A549 (cell line): ENCODE data around the gene PEA15. TPM values are rescaled to one million over a fixed set of nuclear protein-coding genes. Genes with fewer than 3 reads are reported as not detected.

Experiments used
- CBX2 ChIP-seq: fragments of 200-600 bp; sonication (generic); IDR thresholded peaks from 2 replicates; pipeline ENCODE4 v1.6.1; 2016; ENCODE audit warnings: low read depth, mild to moderate bottlenecking, borderline replicate concordance
- CEBPB ChIP-seq, 2 experiments: fragments of >200 bp in 1 of 2; sonication (Bioruptor Twin) in 1 of 2; formaldehyde crosslinking in 1 of 2; IDR thresholded peaks; 2 replicates each; pipeline ENCODE4 v1.6.1; 2012 to 2016
- CHD2 ChIP-seq: fragments of 150-350 bp; IDR thresholded peaks from 2 replicates; pipeline ENCODE4 v1.6.1; 2014; ENCODE audit warnings: low read length; ENCODE audit not compliant: partially characterized antibody
- CHD4 ChIP-seq: fragments of 200-600 bp; sonication (generic); IDR thresholded peaks from 2 replicates; pipeline ENCODE4 v1.6.1; 2016; ENCODE audit warnings: antibody characterized with exemption, mild to moderate bottlenecking, borderline replicate concordance
- EP300 ChIP-seq, 2 experiments: fragments of >200 bp; sonication (Bioruptor Twin); formaldehyde crosslinking; IDR thresholded peaks; 2 replicates in 1 of 2; 3 replicates in 1 of 2; pipeline ENCODE4 v1.6.1; 2016 to 2017
- FOSL2 ChIP-seq, 2 experiments: fragments of 450-650 bp in 1 of 2; fragments of >200 bp in 1 of 2; sonication (Bioruptor Twin) in 1 of 2; formaldehyde crosslinking; IDR thresholded peaks; 2 replicates each; pipeline versions ENCODE4 v1.5.0 to v1.6.1; 2016 to 2020; ENCODE audit warnings: mild to moderate bottlenecking in 1 of 2, moderate library complexity in 1 of 2
- HEYL ChIP-seq: fragments of 250-450 bp; sonication (Bioruptor Pico); IDR thresholded peaks from 2 replicates; pipeline ENCODE4 v1.8.0; 2021; ENCODE audit warnings: mild to moderate bottlenecking, moderate library complexity
- HOXA7 ChIP-seq: fragments of 250-450 bp; sonication (Bioruptor Pico); IDR thresholded peaks from 2 replicates; pipeline ENCODE4 v1.5.0; 2020; ENCODE audit warnings: mild to moderate bottlenecking, moderate library complexity
- HOXB5 ChIP-seq: fragments of 250-450 bp; sonication (Bioruptor Pico); IDR thresholded peaks from 2 replicates; pipeline ENCODE4 v1.5.0; 2020; ENCODE audit warnings: mild to moderate bottlenecking, moderate library complexity
- KDM1A ChIP-seq: fragments of 200-600 bp; sonication (generic); IDR thresholded peaks from 2 replicates; pipeline ENCODE4 v1.6.1; 2016; ENCODE audit warnings: low read depth, mild to moderate bottlenecking
- KDM5A ChIP-seq: fragments of 200-600 bp; sonication (generic); IDR thresholded peaks from 2 replicates; pipeline ENCODE4 v1.6.1; 2016; ENCODE audit warnings: antibody characterized with exemption, mild to moderate bottlenecking
- NR3C1 ChIP-seq: fragments of >200 bp; sonication (Bioruptor Twin); formaldehyde crosslinking; IDR thresholded peaks from 3 replicates; pipeline ENCODE4 v1.6.1; 2017
- POLR2AphosphoS2 ChIP-seq: conservative IDR thresholded peaks from 2 replicates; pipeline ENCODE4 v1.6.1; 2012; ENCODE audit warnings: low read length, improper control_type of control experiment, inconsistent platforms
- TFCP2L1 ChIP-seq: fragments of 250-450 bp; sonication (Bioruptor Pico); IDR thresholded peaks from 2 replicates; pipeline ENCODE4 v1.5.0; 2021; ENCODE audit warnings: mild to moderate bottlenecking
- ZC3H11A ChIP-seq: fragments of 450-650 bp; IDR thresholded peaks from 2 replicates; pipeline ENCODE4 v1.6.1; 2014; ENCODE audit warnings: antibody characterized with exemption, mild to moderate bottlenecking
- polyA plus RNA-seq, 4 experiments: library from polyadenylated mRNA; depleted of rRNA in 3 of 4; stranded (reverse); fragments of >200 nt; fragmentation: RNase III in 1 of 4; extraction: RNeasy Plus Mini Kit Qiagen cat#74134 plus additional on column Dnase treatment in 1 of 4; gene quantifications; 2 replicates in 3 of 4; 3 replicates in 1 of 4; pipeline ENCODE4 v1.2.3, GENCODE V29; 2011 to 2017
- TF ChIP-seq, protein P1 (sequence below): fragments of 450-650 bp; IDR thresholded peaks from 2 replicates; pipeline ENCODE4 v1.6.1; 2014; ENCODE audit warnings: antibody characterized with exemption
- TF ChIP-seq, protein P2 (sequence below): fragments of >200 bp; sonication (Bioruptor Twin); formaldehyde crosslinking; IDR thresholded peaks from 3 replicates; pipeline ENCODE4 v1.5.1; 2016
- TF ChIP-seq, protein P3 (sequence below): fragments of >200 bp; sonication (Bioruptor Twin); formaldehyde crosslinking; IDR thresholded peaks from 2 replicates; pipeline ENCODE4 v1.6.1; 2016
- TF ChIP-seq, protein P4 (sequence below): fragments of >200 bp; sonication (Bioruptor Twin); formaldehyde crosslinking; IDR thresholded peaks from 3 replicates; pipeline ENCODE4 v1.6.1; 2016
- TF ChIP-seq, protein P5 (sequence below): IDR thresholded peaks from 2 replicates; pipeline ENCODE4 v1.6.1; 2012; ENCODE audit warnings: low read depth, borderline replicate concordance
- TF ChIP-seq, protein P6 (sequence below): fragments of 250-450 bp; sonication (Bioruptor Pico); IDR thresholded peaks from 2 replicates; pipeline ENCODE4 v1.5.0; 2021; ENCODE audit warnings: mild to moderate bottlenecking, moderate library complexity, borderline replicate concordance

PEA15 gene
- polyA plus RNA-seq, 2 of the 4 experiments (the other 2 are of a cell fraction), result 115 to 136 TPM

DNA sequence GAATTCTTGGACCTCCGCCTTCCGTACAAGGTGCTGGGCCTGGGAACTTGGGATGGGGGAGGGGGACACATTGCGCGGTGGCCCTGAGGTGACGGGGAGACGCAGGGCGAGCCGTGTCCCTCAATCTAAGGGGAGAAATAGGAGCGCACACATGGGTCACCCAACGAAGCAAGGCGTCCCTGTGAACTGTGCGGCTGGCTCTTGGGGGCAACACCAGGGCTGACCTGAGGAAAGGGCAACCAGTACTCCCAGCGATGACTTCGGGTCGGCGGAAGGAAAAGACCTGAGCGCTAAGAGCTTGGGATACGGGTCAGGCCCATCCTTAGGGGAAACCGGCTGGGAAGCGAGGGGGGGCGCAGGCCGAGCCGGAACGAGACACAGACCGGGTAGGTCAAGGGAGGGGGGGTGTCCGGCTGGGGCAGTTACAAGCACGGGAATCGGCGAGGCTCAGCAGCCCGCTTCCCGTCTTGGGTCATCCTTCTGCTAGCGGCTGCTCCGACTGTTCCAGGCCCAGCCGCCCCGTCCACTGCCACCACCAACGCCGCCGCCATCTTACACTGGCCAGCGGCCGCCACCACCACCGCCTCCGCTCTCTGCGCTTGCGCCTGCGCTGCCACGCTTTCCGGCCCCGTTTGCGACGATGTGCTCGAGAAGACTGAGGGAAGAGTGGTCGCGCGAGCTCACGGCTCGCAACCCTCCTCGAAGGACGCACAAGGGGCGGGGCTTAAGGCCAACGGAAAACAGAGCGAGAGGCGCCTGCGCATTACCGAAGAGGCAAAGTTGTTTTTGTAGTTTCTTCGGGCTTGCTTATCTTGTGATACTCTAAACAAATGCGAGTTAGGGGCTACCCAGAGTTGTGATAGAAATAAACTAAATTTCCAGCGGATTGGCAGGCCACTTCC, 57.0 kb downstream of the PEA15 start, which contains the start of gene DCAF8 (continued):
- no peak for TF ChIP-seq NR3C1
- TF ChIP-seq, protein P1, sequence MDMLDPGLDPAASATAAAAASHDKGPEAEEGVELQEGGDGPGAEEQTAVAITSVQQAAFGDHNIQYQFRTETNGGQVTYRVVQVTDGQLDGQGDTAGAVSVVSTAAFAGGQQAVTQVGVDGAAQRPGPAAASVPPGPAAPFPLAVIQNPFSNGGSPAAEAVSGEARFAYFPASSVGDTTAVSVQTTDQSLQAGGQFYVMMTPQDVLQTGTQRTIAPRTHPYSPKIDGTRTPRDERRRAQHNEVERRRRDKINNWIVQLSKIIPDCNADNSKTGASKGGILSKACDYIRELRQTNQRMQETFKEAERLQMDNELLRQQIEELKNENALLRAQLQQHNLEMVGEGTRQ, result no peak
- TF ChIP-seq, protein P2, sequence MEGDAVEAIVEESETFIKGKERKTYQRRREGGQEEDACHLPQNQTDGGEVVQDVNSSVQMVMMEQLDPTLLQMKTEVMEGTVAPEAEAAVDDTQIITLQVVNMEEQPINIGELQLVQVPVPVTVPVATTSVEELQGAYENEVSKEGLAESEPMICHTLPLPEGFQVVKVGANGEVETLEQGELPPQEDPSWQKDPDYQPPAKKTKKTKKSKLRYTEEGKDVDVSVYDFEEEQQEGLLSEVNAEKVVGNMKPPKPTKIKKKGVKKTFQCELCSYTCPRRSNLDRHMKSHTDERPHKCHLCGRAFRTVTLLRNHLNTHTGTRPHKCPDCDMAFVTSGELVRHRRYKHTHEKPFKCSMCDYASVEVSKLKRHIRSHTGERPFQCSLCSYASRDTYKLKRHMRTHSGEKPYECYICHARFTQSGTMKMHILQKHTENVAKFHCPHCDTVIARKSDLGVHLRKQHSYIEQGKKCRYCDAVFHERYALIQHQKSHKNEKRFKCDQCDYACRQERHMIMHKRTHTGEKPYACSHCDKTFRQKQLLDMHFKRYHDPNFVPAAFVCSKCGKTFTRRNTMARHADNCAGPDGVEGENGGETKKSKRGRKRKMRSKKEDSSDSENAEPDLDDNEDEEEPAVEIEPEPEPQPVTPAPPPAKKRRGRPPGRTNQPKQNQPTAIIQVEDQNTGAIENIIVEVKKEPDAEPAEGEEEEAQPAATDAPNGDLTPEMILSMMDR, result no peak
- TF ChIP-seq CHD2, result peak; percentile 69
- no peak for TF ChIP-seq FOSL2 (IDR thresholded peaks at IDR 0.05)
- TF ChIP-seq FOSL2 (CRISPR knock-in tag; IDR thresholded peaks at IDR 0.05), result peak; percentile 11; the same call in 1 of the 2 replicates
- TF ChIP-seq, protein P3, sequence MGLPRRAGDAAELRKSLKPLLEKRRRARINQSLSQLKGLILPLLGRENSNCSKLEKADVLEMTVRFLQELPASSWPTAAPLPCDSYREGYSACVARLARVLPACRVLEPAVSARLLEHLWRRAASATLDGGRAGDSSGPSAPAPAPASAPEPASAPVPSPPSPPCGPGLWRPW, result no peak
- no peak for TF ChIP-seq CHD4
- TF ChIP-seq, protein P4, sequence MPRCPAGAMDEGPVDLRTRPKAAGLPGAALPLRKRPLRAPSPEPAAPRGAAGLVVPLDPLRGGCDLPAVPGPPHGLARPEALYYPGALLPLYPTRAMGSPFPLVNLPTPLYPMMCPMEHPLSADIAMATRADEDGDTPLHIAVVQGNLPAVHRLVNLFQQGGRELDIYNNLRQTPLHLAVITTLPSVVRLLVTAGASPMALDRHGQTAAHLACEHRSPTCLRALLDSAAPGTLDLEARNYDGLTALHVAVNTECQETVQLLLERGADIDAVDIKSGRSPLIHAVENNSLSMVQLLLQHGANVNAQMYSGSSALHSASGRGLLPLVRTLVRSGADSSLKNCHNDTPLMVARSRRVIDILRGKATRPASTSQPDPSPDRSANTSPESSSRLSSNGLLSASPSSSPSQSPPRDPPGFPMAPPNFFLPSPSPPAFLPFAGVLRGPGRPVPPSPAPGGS, result peak; percentile 77; the same call in 2 of the 3 replicates
- TF ChIP-seq HOXA7, result no peak
- no peak for TF ChIP-seq POLR2AphosphoS2
- TF ChIP-seq CBX2, result no peak
- TF ChIP-seq KDM5A, result peak; percentile 39; the same call in 1 of the 2 replicates
- TF ChIP-seq HOXB5 (CRISPR knock-in tag), result peak; percentile 65; the same call in 1 of the 2 replicates
- TF ChIP-seq, protein P5, sequence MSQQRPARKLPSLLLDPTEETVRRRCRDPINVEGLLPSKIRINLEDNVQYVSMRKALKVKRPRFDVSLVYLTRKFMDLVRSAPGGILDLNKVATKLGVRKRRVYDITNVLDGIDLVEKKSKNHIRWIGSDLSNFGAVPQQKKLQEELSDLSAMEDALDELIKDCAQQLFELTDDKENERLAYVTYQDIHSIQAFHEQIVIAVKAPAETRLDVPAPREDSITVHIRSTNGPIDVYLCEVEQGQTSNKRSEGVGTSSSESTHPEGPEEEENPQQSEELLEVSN, result no peak
- no peak for TF ChIP-seq ZC3H11A
- no peak for TF ChIP-seq CEBPB (IDR thresholded peaks at IDR 0.05)
- no peak for TF ChIP-seq KDM1A
- TF ChIP-seq EP300 (IDR thresholded peaks at IDR 0.05), result no peak
- TF ChIP-seq TFCP2L1 (CRISPR knock-in tag), result peak; percentile 84; the same call in 1 of the 2 replicates
- TF ChIP-seq, protein P6, sequence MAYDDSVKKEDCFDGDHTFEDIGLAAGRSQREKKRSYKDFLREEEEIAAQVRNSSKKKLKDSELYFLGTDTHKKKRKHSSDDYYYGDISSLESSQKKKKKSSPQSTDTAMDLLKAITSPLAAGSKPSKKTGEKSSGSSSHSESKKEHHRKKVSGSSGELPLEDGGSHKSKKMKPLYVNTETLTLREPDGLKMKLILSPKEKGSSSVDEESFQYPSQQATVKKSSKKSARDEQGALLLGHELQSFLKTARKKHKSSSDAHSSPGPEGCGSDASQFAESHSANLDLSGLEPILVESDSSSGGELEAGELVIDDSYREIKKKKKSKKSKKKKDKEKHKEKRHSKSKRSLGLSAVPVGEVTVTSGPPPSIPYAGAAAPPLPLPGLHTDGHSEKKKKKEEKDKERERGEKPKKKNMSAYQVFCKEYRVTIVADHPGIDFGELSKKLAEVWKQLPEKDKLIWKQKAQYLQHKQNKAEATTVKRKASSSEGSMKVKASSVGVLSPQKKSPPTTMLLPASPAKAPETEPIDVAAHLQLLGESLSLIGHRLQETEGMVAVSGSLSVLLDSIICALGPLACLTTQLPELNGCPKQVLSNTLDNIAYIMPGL, result no peak
- no peak for TF ChIP-seq HEYL (CRISPR knock-in tag)
